Testis (tissue), 3 donors: ENCODE data around the gene AKIP1. TPM values are rescaled to one million over a fixed set of nuclear protein-coding genes. Genes with fewer than 3 reads are reported as not detected.

Experiments used
- DNase-seq: peaks from one replicate; pipeline ENCODE4 v3.0.0-alpha.2; 2019
- H3K27ac ChIP-seq, 2 donors: fragments of 200-600 bp; sonication (generic); one replicate each; pipeline ENCODE4 v1.5.1; 2019
- H3K27me3 ChIP-seq: fragments of 200-600 bp; sonication (generic); one replicate; pipeline ENCODE4 v1.5.1; 2019
- H3K36me3 ChIP-seq: fragments of 200-600 bp; sonication (generic); one replicate; pipeline ENCODE4 v1.5.1; 2017; ENCODE audit warnings: low read depth; ENCODE audit errors: missing control alignments
- H3K4me1 ChIP-seq: fragments of 200-600 bp; sonication (generic); one replicate; pipeline ENCODE4 v1.5.1; 2019
- H3K4me3 ChIP-seq, 2 donors: fragments of 200-600 bp; sonication (generic); one replicate each; pipeline ENCODE4 v1.5.1; 2017 to 2019
- H3K9me3 ChIP-seq: fragments of 200-600 bp; sonication (generic); one replicate; pipeline ENCODE4 v1.5.1; 2017
- CTCF ChIP-seq, 3 experiments: fragments of 450-650 bp in 2 of 3; fragments of 200-600 bp in 1 of 3; sonication (generic) in 1 of 3; IDR thresholded peaks; one replicate each; pipeline ENCODE4 v1.5.1; 2016 to 2019; ENCODE audit warnings: antibody characterized with exemption in 3 of 3, mild to moderate bottlenecking in 2 of 3, moderate library complexity in 1 of 3
- POLR2A ChIP-seq: fragments of 450-650 bp; IDR thresholded peaks from one replicate; pipeline ENCODE4 v1.6.1; 2017; ENCODE audit warnings: antibody characterized with exemption, mild to moderate bottlenecking, moderate library complexity
- WGBS, 2 donors: methylation state at CpG; one replicate each; pipeline ENCODE4 v1.1.5; 2018; 5-methylcytosine and 5-hydroxymethylcytosine counted together
- intact Hi-C: fragments of 100-400 bp; cut with DNase I; formaldehyde crosslinking; loops from one replicate; pipeline ENCODE4 v1.15.1; 2023; ENCODE audit warnings: low total_unique reads
- polyA plus RNA-seq: library from polyadenylated mRNA; stranded (reverse); fragments of 350-450 nt; fragmentation: Illumina TruSeq; extraction: RNeasy Lipid Tissue Mini Kit (QIAGEN cat#74804); gene quantifications from one replicate; pipeline ENCODE4 v1.2.3, GENCODE V29; 2014; ENCODE audit warnings: low read depth, low replicate concordance; ENCODE audit not compliant: insufficient read depth
- total RNA-seq, 2 donors: library from RNA; depleted of rRNA; stranded (reverse); fragments of >200 nt; gene quantifications; one replicate each; pipeline ENCODE4 v1.2.3, GENCODE V29; 2016

AKIP1 gene
- total and polyA plus RNA-seq, 3 donors from 2014 or later = 30.9 to 40.4 (median 38.5) TPM

DNA sequence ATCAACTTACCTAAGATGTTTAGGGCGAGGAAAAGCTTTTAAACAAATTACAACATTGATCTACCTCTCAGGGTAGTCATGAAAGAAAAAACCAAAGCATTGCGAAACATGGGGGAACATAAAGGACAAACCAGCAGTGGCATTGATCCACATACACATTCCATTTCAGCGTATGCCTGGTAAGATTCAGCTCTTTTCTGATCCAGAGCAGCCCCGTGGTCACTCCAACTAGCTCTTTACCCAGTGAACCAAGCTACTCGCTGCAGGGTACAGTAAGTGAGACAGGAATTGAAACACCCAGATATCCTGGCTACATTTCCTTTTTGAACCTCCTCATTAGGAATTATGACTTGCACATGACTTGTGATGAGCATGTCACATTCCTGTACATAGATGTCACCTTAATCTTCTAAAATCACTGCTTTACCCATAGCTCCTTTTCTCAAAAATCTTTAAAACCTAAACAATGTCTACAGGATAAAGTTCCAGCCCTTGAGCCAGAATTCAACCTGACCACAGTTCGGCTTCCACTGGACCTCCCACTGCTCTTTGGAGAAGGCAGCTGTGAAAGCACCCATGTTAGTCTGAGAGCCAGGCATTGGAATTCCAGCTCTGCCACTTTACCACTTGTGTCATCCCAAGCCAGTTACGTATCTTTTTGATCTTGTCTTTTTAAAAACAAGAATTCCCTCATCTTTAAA is 42.9 kb upstream of the AKIP1 start:
- 63 to 73% methylated on average over 7 of the region's 7 CpGs for WGBS, 2 donors
- intact Hi-C loops = no loop called here
- TF ChIP-seq POLR2A (no peak), CTCF (IDR thresholded peaks at IDR 0.05) (no peak)
- Histone ChIP-seq H3K4me1 (peaks cover 13% of the 10 kb centered on the region), H3K27ac (peak overlapping the region; percentile 21 to 94), H3K9me3 (no peaks in the 10 kb centered on the region), H3K27me3 (no peaks in the 10 kb centered on the region), H3K4me3 (no peak overlapping the region), H3K36me3 (no peaks in the 10 kb centered on the region)
- DNase-seq = no peak

GRCh38 chr11:8870411-8871170 is 40.4 kb upstream of the AKIP1 start:
- peak; percentile 83 for DNase-seq
- H3K4me3 ChIP-seq = peak overlapping the region; percentile 91 to 92
- intact Hi-C loops = no loop called here
- TF ChIP-seq POLR2A (no peak), CTCF (IDR thresholded peaks at IDR 0.05) (no peak)
- no peaks in the 10 kb centered on the region for H3K27me3 ChIP-seq
- H3K4me1 ChIP-seq = peaks cover 13% of the 10 kb centered on the region
- WGBS, 2 donors = 0 to 1% methylated on average over 2 to 53 of the region's 81 CpGs
- H3K27ac ChIP-seq = peak overlapping the region; percentile 93 to 94
- H3K9me3 ChIP-seq = no peaks in the 10 kb centered on the region
- no peaks in the 10 kb centered on the region for H3K36me3 ChIP-seq

DNA sequence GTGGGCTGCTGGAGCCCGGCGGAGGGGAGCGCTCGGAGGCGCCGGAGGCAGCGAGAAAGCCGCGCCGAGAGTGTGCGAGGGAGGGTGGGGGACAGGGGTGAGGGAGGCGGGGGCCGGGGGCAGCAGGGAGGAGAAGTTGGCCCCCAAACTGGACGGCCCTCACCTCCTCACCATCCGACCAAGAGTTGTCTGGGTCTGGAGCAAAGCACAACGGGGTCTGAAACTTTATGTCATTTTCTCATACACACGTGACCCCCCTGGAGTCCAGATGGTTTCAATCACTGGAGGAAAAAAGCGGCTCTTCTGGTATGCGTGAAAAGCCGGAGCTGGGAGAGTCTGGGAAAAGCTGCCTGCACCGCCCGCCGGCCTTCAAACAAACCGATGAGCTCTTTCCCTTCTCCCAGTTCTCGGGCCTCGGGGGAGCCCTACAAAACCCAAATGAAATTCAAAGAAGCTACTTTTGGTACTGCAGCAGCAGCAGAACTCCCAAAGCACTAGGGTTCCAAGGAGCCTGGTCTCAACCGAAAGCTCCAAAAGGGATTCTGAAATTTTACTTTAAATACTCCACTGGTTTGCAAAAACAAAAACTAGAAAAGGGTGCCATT is 39.7 kb upstream of the AKIP1 start:
- TF ChIP-seq POLR2A (no peak), CTCF (IDR thresholded peaks at IDR 0.05) (no peak)
- Histone ChIP-seq H3K36me3 (no peaks in the 10 kb centered on the region), H3K27ac (peak overlapping the region; percentile 93 to 94), H3K27me3 (no peaks in the 10 kb centered on the region), H3K4me3 (peak overlapping the region; percentile 91 to 92), H3K9me3 (no peaks in the 10 kb centered on the region), H3K4me1 (peaks cover 13% of the 10 kb centered on the region)
- DNase-seq = peak; percentile 86
- WGBS, 2 donors = 1% methylated on average over 14 to 27 of the region's 27 CpGs
- intact Hi-C loops = no loop called here

DNA sequence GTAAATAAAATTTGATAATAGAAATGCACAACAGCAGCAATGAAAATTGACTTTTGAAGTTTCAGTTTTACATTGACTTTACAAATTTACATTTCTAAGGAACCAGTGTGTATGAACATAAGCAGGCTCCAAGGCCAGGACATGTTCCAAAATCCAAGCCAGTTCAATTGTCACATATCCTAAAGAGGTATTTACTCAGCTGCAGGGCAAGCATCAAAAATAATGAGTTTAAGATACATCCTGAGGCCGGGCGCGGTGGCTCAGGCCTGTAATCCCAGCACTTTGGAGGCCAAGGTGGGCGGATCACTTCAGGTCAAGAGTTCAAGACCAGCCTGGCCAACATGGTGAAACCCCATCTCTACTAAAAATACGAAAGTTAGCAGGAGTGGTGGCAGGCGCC is 39.0 kb upstream of the AKIP1 start:
- Histone ChIP-seq H3K36me3 (no peaks in the 10 kb centered on the region), H3K27me3 (no peaks in the 10 kb centered on the region), H3K9me3 (no peaks in the 10 kb centered on the region), H3K4me3 (peak overlapping the region in 1 of 2 donors; percentile 92), H3K27ac (peak overlapping the region; percentile 93 to 94), H3K4me1 (peaks cover 11% of the 10 kb centered on the region)
- WGBS, 2 donors = 28 to 39% methylated on average over 6 of the region's 6 CpGs
- intact Hi-C loops = no loop called here
- TF ChIP-seq POLR2A (no peak), CTCF (IDR thresholded peaks at IDR 0.05) (no peak)
- DNase-seq = no peak
